Vagina (tissue), 2 donors: ENCODE measurements around the gene TBX1.

ENCODE experiments used
- CTCF ChIP-seq, 3 experiments: fragments of 450-650 bp in 2 of 3; fragments of 200-600 bp in 1 of 3; sonication (generic) in 1 of 3; IDR thresholded peaks; one replicate each; pipeline ENCODE4 v1.5.1; 2017 to 2019; ENCODE audit warnings: antibody characterized with exemption in 3 of 3, mild to moderate bottlenecking in 2 of 3, moderate library complexity in 2 of 3
- POLR2A ChIP-seq, 2 donors: fragments of 450-650 bp; IDR thresholded peaks; one replicate each; pipeline ENCODE4 v1.6.1; 2017; ENCODE audit warnings: antibody characterized with exemption in 2 of 2, mild to moderate bottlenecking in 2 of 2, moderate library complexity in 2 of 2
- POLR2AphosphoS5 ChIP-seq, 2 donors: sonication (generic); formaldehyde crosslinking; IDR thresholded peaks; one replicate each; pipeline ENCODE4 v1.9.0; 2017; ENCODE audit warnings: antibody characterized with exemption in 2 of 2, mild to moderate bottlenecking in 2 of 2, low read depth in 1 of 2; ENCODE audit not compliant: insufficient read depth in 1 of 2

GRCh38 chr22:19807161-19807913, 46.8 kb downstream of the TBX1 start:
- no peak for TF ChIP-seq CTCF (IDR thresholded peaks at IDR 0.05)
- TF ChIP-seq POLR2A (IDR thresholded peaks at IDR 0.05) = no peak
- TF ChIP-seq POLR2AphosphoS5 (IDR thresholded peaks at IDR 0.05; ENCODE audit: insufficient read depth in 1 of 2, low read depth in 1 of 2) = no peak
